GM12878 (cell line): Measurements from ENCODE around the gene CLDN16. TPM values are rescaled to one million over a fixed set of nuclear protein-coding genes. Genes with fewer than 3 reads are reported as not detected.

ENCODE experiments used
- ATAC-seq: fragments of 200-7000 bp; cut with Tn5 transposase; 3 replicates; pipeline ENCODE4 v1.9.1; 2020; ENCODE audit warnings: mild to moderate bottlenecking, moderate library complexity
- BruUV-seq: library from RNA; stranded (reverse); fragments of 400-500 nt; replicated peaks from 2 replicates; lab custom pipeline; 2021; lab: Mats Ljungman, UMichigan
- CTCF ChIA-PET: fragments of 300-600 bp; sonication (Branson Sonifier 250); formaldehyde crosslinking; extraction: SDS; loops from one replicate; lab custom pipeline; 2021; ENCODE audit warnings: inconsistent platforms; lab: Yijun Ruan, JAX
- POLR2A ChIA-PET: fragments of 350-600 bp; formaldehyde crosslinking; extraction: SDS; loops from one replicate; lab custom pipeline; 2021; ENCODE audit warnings: inconsistent platforms; lab: Charles Lee
- RAD21 ChIA-PET: fragments of 300-600 bp; sonication (Branson Sonifier 250); formaldehyde crosslinking; loops from one replicate; lab custom pipeline; 2023; ENCODE audit warnings: antibody characterized with exemption; ENCODE audit not compliant: unreplicated experiment; lab: Charles Lee
- SMC1A ChIA-PET: fragments of 300-600 bp; sonication (Branson Sonifier 250); formaldehyde crosslinking; loops from one replicate; lab custom pipeline; 2023; ENCODE audit not compliant: unreplicated experiment, uncharacterized antibody; lab: Charles Lee
- DNase-seq: peaks from one replicate; pipeline ENCODE4 v3.0.0-alpha.2; 2011; ENCODE audit warnings: low read depth, low spot score
- FAIRE-seq: peaks from 3 replicates; lab custom pipeline; 2011; peaks lifted over from hg19 to GRCh38; lab: Jason Lieb, UNC
- H2AFZ ChIP-seq: 2 replicates; pipeline ENCODE4 v1.6.0; 2011; ENCODE audit warnings: low read depth, low read length, control low read depth; ENCODE audit not compliant: control insufficient read depth
- H3K27ac ChIP-seq: 2 replicates; pipeline ENCODE4 v1.5.1; 2011; ENCODE audit warnings: control low read depth; ENCODE audit not compliant: control insufficient read depth, insufficient read depth
- H3K27me3 ChIP-seq, 2 experiments: replicated peaks in 1 of 2; 2 replicates each; pipeline versions ENCODE4 v1.6.0 to v1.6.1; 2011; ENCODE audit warnings: low read length in 1 of 2; ENCODE audit not compliant: control insufficient read depth in 2 of 2, insufficient read depth in 2 of 2
- H3K36me3 ChIP-seq, 2 experiments: 2 replicates each; pipeline ENCODE4 v1.5.1; 2011; ENCODE audit warnings: low read length in 1 of 2; ENCODE audit not compliant: control insufficient read depth in 2 of 2, insufficient read depth in 2 of 2
- H3K4me1 ChIP-seq: 2 replicates; pipeline ENCODE4 v1.6.1; 2011; ENCODE audit warnings: mild to moderate bottlenecking, low read length, moderate library complexity, mixed read lengths; ENCODE audit not compliant: control insufficient read depth, insufficient read depth
- H3K4me2 ChIP-seq: 2 replicates; pipeline ENCODE4 v1.6.0; 2011; ENCODE audit warnings: control low read depth; ENCODE audit not compliant: control insufficient read depth, insufficient read depth
- H3K4me3 ChIP-seq: fragments of 200-600 bp; sonication (generic); 2 replicates; pipeline ENCODE4 v1.5.1; 2016
- H3K79me2 ChIP-seq: 2 replicates; pipeline ENCODE4 v1.6.0; 2011; ENCODE audit warnings: low read length; ENCODE audit not compliant: control insufficient read depth, insufficient read depth
- H3K9ac ChIP-seq: 2 replicates; pipeline ENCODE4 v1.8.0; 2011; ENCODE audit warnings: low read length, control low read depth, mixed read lengths; ENCODE audit not compliant: control insufficient read depth, insufficient read depth
- H3K9me3 ChIP-seq: replicated peaks from 3 replicates; pipeline ENCODE4 v1.5.1; 2011; ENCODE audit warnings: mild to moderate bottlenecking, low read length; ENCODE audit not compliant: control insufficient read depth, insufficient read depth
- H4K20me1 ChIP-seq: 2 replicates; pipeline ENCODE4 v1.6.0; 2011; ENCODE audit not compliant: control insufficient read depth, insufficient read depth
- ETV6 ChIP-seq, 2 experiments: fragments of 450-650 bp in 1 of 2; IDR thresholded peaks in 1 of 2; conservative IDR thresholded peaks in 1 of 2; 2 replicates each; pipeline ENCODE4 v1.6.1; 2014; ENCODE audit warnings: antibody characterized with exemption in 1 of 2, borderline replicate concordance in 1 of 2, low read depth in 1 of 2, mild to moderate bottlenecking in 1 of 2, moderate library complexity in 1 of 2
- IKZF1 ChIP-seq: fragments of 450-650 bp; conservative IDR thresholded peaks from 2 replicates; pipeline ENCODE4 v1.6.1; 2017; ENCODE audit warnings: antibody characterized with exemption, mild to moderate bottlenecking
- IKZF2 ChIP-seq, 2 experiments: fragments of 450-650 bp; IDR thresholded peaks; 2 replicates each; pipeline ENCODE4 v1.6.1; 2017; ENCODE audit warnings: mild to moderate bottlenecking in 2 of 2, moderate library complexity in 2 of 2
- MTA2 ChIP-seq: fragments of 450-650 bp; IDR thresholded peaks from 2 replicates; pipeline ENCODE4 v1.6.1; 2016; ENCODE audit warnings: low read depth, mild to moderate bottlenecking, moderate library complexity
- NKRF ChIP-seq: fragments of 450-650 bp; conservative IDR thresholded peaks from 2 replicates; pipeline ENCODE4 v1.6.1; 2017; ENCODE audit warnings: mild to moderate bottlenecking, moderate library complexity
- NR2F1 ChIP-seq: fragments of 450-650 bp; conservative IDR thresholded peaks from 2 replicates; pipeline ENCODE4 v1.6.1; 2017; ENCODE audit warnings: mild to moderate bottlenecking
- NRF1 ChIP-seq: conservative IDR thresholded peaks from 2 replicates; pipeline ENCODE4 v1.6.1; 2011; ENCODE audit warnings: mild to moderate bottlenecking, low read depth, low read length, improper control_type of control experiment
- PRDM15 ChIP-seq: fragments of 450-650 bp; formaldehyde crosslinking; IDR thresholded peaks from 2 replicates; pipeline ENCODE4 v1.4.0; 2020; ENCODE audit warnings: mild to moderate bottlenecking, moderate library complexity
- RAD51 ChIP-seq: fragments of 450-650 bp; IDR thresholded peaks from 2 replicates; pipeline ENCODE4 v1.6.1; 2016; ENCODE audit warnings: moderate library complexity, mild to moderate bottlenecking, inconsistent platforms
- RUNX3 ChIP-seq: IDR thresholded peaks from 2 replicates; pipeline ENCODE4 v1.6.1; 2012; ENCODE audit warnings: low read length, inconsistent platforms
- SIX5 ChIP-seq: IDR thresholded peaks from 2 replicates; pipeline ENCODE4 v1.6.1; 2011; ENCODE audit warnings: mild to moderate bottlenecking, low read depth, low read length, moderate library complexity; ENCODE audit not compliant: severe bottlenecking
- SMARCA5 ChIP-seq: fragments of 450-650 bp; IDR thresholded peaks from 2 replicates; pipeline ENCODE4 v1.6.1; 2017; ENCODE audit warnings: mild to moderate bottlenecking
- SRF ChIP-seq, 2 experiments: IDR thresholded peaks; 2 replicates each; pipeline ENCODE4 v1.6.1; 2011; ENCODE audit warnings: low read depth in 2 of 2, low read length in 2 of 2, mild to moderate bottlenecking in 1 of 2, moderate library complexity in 1 of 2
- TAF1 ChIP-seq: IDR thresholded peaks from 2 replicates; pipeline ENCODE4 v1.6.1; 2011; ENCODE audit warnings: mild to moderate bottlenecking, low read depth, low read length, borderline replicate concordance
- WGBS: methylation state at CpG from one replicate; pipeline ENCODE4 v1.1.6; 2016; ENCODE audit warnings: low lambda C conversion rate; ENCODE audit not compliant: insufficient replicate concordance, insufficient coverage; ENCODE audit errors: missing lambda C conversion rate; 5-methylcytosine and 5-hydroxymethylcytosine counted together
- in situ Hi-C: fragments of 300-500 bp; cut with MboI; formaldehyde crosslinking; loops from 9 replicates; pipeline ENCODE4 v1.14.3; 2018; ENCODE audit warnings: mixed read lengths
- intact Hi-C: fragments of 100-400 bp; cut with micrococcal nuclease; formaldehyde crosslinking; loops from one replicate; pipeline ENCODE4 v1.14.2; 2022; ENCODE audit not compliant: unreplicated experiment
- polyA plus RNA-seq, 11 experiments: library from polyadenylated mRNA; depleted of rRNA in 4 of 11; unstranded in 6 of 11; stranded (reverse) in 5 of 11; fragments of >200 nt; fragmentation: Nextera tagmentation in 4 of 11; fragmentation: Illumina TruSeq in 1 of 11; extraction: Ambion mirVana in 4 of 11; extraction: Trizol in 1 of 11; gene quantifications; 1 replicate in 1 of 11; 2 replicates in 10 of 11; pipeline versions ENCODE4 v1.2.1 to v1.2.3, GENCODE V29; 2011 to 2016; ENCODE audit warnings: inconsistent platforms in 2 of 11, missing spikeins in 2 of 11, low read depth in 1 of 11
- total RNA-seq, 4 experiments: library from RNA; depleted of rRNA in 3 of 4; stranded (reverse); fragments of >200 nt in 3 of 4; fragmentation: Illumina TruSeq in 1 of 4; extraction: Trizol in 1 of 4; gene quantifications; 2 replicates each; pipeline versions ENCODE4 v1.2.1 to v1.2.3, GENCODE V29; 2013 to 2021
- TF ChIP-seq, protein P1 (sequence below): fragments of 450-650 bp; IDR thresholded peaks from 2 replicates; pipeline ENCODE4 v1.6.1; 2016; ENCODE audit warnings: mild to moderate bottlenecking
- TF ChIP-seq, protein P2 (sequence below): IDR thresholded peaks from 2 replicates; pipeline ENCODE4 v1.6.1; 2011; ENCODE audit warnings: low read depth, low read length, improper control_type of control experiment, borderline replicate concordance

CLDN16 gene
- total and polyA plus RNA-seq, 10 of the 15 experiments (the other 5 are each of a cell fraction or from before 2014, with no cell fraction given): 3.2 to 26.6 (median 4.0) TPM

DNA sequence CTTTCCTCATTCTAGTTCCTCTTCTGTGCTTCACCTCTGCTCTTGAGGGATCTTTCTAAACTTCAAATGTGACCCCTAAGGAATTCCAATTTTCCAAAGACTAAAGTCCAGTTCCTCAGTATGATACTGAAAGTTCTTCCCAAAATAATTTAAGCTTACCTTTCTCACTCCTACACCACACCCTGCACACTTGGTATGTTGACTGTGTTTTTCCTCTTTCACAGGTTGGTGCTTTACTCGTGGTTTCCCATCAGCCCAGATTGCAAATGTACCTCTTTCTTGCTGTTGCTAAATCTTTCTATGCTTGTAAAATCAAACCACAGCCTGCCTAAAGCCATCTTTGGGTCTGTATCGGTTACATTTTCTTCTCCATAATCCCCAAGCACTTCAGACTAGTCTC, 30.5 kb upstream of the CLDN16 start:
- SMC1A ChIA-PET: interaction anchor here (1.0 to 2.0 kb wide), 7 partner anchors 9 to 133 kb away, joined by 3 to 12 read pairs (median 3); no protein-coding TSS in a partner anchor
- H2AFZ ChIP-seq: no peak overlapping the region
- H3K9me3 ChIP-seq: no peaks in the 10 kb centered on the region
- FAIRE-seq (no peak), ATAC-seq (peak; percentile 48), DNase-seq (no peak)
- CTCF ChIA-PET: interaction anchor here (0.9 to 2.0 kb wide), 3 partner anchors 27 to 63 kb away, joined by 4 to 7 read pairs (median 6); no protein-coding TSS in a partner anchor
- no peak overlapping the region for H3K9ac ChIP-seq
- WGBS: 5% methylated on average over 2 of the region's 2 CpGs
- no peaks in the 10 kb centered on the region for H3K36me3 ChIP-seq
- no peak overlapping the region for H3K4me3 ChIP-seq
- no peak overlapping the region for H3K4me2 ChIP-seq
- no peaks in the 10 kb centered on the region for H3K79me2 ChIP-seq
- TF ChIP-seq SIX5 (no peak), PRDM15 (no peak), NR2F1 (no peak), MTA2 (0 out of 2 replicates have a peak, but pooled peaks have one; percentile 22), TAF1 (no peak), NKRF (no peak), SMARCA5 (no peak), RUNX3 (peak; percentile 46; the same call in 1 of the 2 replicates), RAD51 (no peak), NRF1 (no peak), SRF (IDR thresholded peaks at IDR 0.05; ENCODE audit: low read depth in 2 of 2, low read length in 2 of 2) (no peak), ETV6 (conservative IDR thresholded peaks at IDR 0.05 in 1 of 2, IDR thresholded peaks at IDR 0.05 in 1 of 2; ENCODE audit: borderline replicate concordance in 1 of 2, low read depth in 1 of 2) (no peak), IKZF2 (IDR thresholded peaks at IDR 0.05) (peak; percentile 56 to 60; a peak in 2 of 4 replicates), IKZF1 (peak; percentile 66)
- TF ChIP-seq, protein P1, sequence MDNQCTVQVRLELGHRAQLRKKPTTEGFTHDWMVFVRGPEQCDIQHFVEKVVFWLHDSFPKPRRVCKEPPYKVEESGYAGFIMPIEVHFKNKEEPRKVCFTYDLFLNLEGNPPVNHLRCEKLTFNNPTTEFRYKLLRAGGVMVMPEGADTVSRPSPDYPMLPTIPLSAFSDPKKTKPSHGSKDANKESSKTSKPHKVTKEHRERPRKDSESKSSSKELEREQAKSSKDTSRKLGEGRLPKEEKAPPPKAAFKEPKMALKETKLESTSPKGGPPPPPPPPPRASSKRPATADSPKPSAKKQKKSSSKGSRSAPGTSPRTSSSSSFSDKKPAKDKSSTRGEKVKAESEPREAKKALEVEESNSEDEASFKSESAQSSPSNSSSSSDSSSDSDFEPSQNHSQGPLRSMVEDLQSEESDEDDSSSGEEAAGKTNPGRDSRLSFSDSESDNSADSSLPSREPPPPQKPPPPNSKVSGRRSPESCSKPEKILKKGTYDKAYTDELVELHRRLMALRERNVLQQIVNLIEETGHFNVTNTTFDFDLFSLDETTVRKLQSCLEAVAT: peak; percentile 26; the same call in 1 of the 2 replicates
- TF ChIP-seq, protein P2, sequence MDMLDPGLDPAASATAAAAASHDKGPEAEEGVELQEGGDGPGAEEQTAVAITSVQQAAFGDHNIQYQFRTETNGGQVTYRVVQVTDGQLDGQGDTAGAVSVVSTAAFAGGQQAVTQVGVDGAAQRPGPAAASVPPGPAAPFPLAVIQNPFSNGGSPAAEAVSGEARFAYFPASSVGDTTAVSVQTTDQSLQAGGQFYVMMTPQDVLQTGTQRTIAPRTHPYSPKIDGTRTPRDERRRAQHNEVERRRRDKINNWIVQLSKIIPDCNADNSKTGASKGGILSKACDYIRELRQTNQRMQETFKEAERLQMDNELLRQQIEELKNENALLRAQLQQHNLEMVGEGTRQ: no peak
- no peaks in the 10 kb centered on the region for H3K27me3 ChIP-seq
- H4K20me1 ChIP-seq: no peaks in the 10 kb centered on the region
- intact Hi-C loops (no loop called here), in situ Hi-C loops (no loop called here)
- RAD21 ChIA-PET: interaction anchor here (0.9 to 1.6 kb wide), 4 partner anchors 11 to 27 kb away, joined by 3 to 5 read pairs (median 4); no protein-coding TSS in a partner anchor
- BruUV-seq: no TSS peak
- no peaks in the 10 kb centered on the region for H3K4me1 ChIP-seq
- H3K27ac ChIP-seq: no peak overlapping the region
- POLR2A ChIA-PET: interaction anchor here (1.5 kb wide), 1 partner anchor 12 kb away, joined by 4 read pairs; no protein-coding TSS in a partner anchor
